Measurements from ENCODE around the gene HK1.

HK1 gene

GRCh38 chr10:69340695-69341094 is 62.4 kb downstream of the HK1 start:
- no peak for TF ChIP-seq CTCF (IDR thresholded peaks at IDR 0.05)

- no peak for TF ChIP-seq CTCF (IDR thresholded peaks at IDR 0.05)
These were observed 65.6 kb downstream of the HK1 start for GRCh38 chr10:69343905-69344304.

GRCh38 chr10:69344591-69345252 is 66.4 kb downstream of the HK1 start:
- no peak for TF ChIP-seq CTCF (IDR thresholded peaks at IDR 0.05)

- no peak for TF ChIP-seq CTCF (IDR thresholded peaks at IDR 0.05)
These were observed 67.1 kb downstream of the HK1 start for GRCh38 chr10:69345402-69345801.

GRCh38 chr10:69345890-69346474 is 67.7 kb downstream of the HK1 start:
- TF ChIP-seq CTCF (IDR thresholded peaks at IDR 0.05): no peak

GRCh38 chr10:69346776-69347175 is 68.5 kb downstream of the HK1 start:
- no peak for TF ChIP-seq CTCF (IDR thresholded peaks at IDR 0.05)

GRCh38 chr10:69348816-69349541 is 70.7 kb downstream of the HK1 start:
- TF ChIP-seq CTCF (IDR thresholded peaks at IDR 0.05): no peak
